Stimulated activated CD4-positive, alpha-beta T cell treated with anti-CD3 and anti-CD28 coated beads, Interleukin-4, amount 100 ng/mL, for 1 hour (primary cell): ENCODE data around the gene DPH3.

Source experiments
- DNase-seq: peaks from one replicate; pipeline ENCODE4 v3.0.0-alpha.2; 2020

Gene DPH3

DNA sequence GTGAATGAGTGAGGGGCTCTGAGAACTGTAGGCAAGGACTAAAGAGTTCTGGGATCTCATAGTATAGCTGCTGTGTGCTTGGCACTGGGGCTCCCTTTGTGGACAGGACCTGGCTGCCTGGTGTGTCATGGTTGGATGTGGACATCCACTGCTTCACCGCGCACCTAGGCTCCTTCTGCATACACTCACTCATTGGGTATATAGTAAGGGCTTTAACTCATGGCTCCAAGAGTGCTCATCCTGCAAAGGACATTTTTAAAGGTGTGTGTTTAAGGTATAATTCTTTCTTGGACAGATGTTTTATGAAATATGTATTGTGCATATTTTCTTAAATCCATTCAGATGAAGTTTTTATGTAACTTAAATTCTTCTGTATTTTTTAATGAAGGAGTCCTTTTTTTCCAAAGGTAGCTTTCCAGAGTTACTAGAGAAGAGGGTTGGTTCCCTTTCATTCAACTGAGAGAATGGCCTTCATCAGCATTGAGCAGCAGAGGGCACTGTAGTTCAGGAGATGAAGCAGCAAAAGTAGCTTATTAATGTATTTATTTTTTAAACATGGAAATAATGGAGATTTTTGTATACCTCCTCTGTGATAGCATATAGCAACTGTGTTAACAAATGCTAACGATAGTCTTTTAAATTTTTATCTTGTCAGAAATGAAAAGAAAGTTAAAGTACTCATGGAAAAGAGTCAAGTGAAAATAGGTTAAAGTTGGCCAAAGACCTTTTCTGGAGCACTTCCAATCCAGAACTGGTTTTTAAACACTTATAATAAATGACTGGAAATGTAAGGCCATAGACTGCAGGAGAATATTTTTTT is 25.5 kb upstream of the DPH3 start:
- peak; percentile 47 for DNase-seq

DNA sequence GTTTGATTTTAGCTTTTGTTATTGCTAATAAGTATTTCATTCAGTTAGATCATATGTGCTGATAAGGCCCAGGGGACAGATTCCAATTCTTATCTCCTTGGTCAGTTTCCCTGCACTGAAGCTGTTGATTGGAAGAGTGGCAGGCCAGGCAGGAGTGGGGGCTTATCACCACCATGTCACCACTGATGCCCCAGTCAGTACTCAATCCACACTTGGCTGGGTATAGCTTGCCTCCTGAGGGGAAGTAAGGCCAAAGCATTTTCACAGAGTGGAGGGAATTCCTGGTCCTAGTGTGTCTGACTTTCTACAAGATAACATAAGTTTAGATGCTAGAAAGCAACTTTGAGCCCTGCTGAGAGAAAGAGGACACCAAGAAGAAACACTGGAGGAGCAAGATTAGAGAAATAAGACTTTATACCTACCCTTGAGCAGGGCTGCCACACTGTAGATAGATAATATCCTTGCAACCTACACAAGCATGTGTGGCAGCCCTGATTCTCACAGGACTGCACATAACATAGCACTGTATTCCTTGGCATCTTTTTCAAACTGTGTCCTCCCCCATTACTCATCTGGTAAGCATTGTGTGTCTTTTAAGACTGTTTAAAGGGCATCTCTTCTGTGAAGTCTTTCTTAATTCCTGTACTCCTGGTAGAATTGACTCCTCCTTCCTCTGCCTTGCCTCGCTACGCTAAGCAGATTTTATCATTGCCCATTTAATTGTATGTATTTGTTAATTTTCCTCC is 24.6 kb upstream of the DPH3 start:
- no peak for DNase-seq

DNA sequence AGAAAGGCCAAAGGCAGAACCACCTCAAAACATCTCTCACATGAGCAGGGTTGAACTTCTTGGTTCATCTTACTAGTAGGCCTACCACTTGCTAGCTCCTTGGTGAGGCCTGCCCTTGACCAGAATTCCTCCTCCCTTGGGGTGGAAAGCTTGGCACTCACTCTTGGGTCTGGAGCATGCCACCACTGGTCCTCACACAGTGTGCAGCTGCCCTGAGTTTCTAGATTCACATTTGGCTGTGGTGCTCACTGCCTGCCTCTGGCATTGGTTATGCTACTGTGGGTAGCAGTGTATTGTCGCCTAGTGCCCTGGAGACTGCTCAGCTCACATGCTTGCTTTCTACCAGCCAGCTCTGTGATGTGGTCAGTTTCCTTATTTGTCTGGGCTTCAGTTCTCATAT is 23.9 kb upstream of the DPH3 start:
- DNase-seq, result no peak

DNA sequence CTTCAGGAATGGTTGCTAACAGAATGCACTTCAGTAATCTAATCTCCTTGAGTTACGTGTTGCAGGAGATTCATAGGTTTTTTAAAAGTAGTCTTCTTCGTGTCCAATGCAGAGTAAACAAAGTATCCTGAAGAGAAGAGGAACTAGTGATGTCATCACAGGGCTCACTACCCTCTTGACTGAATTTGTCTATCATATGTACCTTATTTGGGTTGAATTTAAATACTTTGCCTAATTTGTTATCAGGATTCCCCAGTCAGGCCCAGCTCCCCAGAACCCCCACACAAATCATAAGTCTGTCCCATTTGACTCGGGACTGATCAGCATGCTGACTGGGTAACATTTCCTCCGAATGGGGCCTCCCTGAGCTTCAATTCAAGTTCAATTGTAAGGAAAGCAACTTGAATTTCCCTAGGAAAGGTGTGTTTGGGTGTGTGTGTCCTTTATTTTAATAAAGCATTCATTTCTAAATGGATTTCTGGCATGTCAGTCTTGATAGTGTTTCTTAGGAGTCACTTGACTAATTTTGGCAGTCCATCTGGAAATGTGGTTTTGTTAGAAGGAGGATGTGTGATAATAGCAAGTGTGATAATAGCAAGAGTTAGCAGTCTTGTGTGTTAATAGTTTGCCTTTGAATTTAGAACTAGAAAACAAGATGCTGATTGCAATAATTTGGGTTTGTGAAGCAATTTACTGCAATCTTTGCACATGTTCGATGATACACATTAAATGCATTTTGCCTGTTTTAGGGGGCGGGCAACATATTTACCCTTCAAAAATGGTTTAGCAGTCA is 22.2 kb upstream of the DPH3 start:
- DNase-seq, result no peak

DNA sequence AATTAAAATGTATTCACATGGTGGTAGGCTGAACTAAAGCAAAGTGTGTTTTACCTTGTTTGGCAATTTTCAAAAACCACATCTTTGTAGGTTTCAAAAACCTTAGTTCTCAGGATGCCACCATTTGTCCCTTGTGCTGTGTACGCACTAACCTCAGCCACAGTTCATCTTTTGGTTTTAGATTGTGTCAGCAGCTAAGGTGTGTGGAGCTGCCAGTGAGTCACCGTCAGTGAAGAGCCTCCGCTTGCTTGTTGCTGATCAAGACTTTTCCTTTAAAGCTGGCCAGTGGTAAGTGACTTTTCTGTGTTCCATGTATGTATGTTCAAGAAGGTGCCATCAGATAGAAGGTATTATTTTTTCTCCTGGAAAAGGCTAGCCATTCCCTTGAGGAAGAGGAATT is 21.4 kb upstream of the DPH3 start:
- DNase-seq, result peak; percentile 63

DNA sequence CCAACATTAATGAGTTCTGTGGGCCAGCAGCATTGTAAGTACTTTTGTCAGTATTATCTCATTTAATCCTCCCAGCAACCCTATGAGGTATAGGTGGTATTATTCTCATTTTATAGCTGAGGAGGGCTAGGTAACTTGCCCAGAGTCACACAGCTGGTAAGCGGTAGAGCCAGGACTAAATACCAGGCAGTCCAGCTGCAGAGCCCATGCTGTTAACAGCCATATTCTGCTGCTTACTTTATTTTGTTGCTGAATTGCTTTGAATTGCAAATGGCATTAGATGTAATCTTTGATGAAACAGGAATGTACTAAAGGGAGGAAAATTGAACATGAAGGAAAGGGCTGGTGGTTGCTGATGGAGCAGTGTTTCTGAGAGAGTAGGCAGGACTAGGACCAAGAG is 19.9 kb upstream of the DPH3 start:
- no peak for DNase-seq

DNA sequence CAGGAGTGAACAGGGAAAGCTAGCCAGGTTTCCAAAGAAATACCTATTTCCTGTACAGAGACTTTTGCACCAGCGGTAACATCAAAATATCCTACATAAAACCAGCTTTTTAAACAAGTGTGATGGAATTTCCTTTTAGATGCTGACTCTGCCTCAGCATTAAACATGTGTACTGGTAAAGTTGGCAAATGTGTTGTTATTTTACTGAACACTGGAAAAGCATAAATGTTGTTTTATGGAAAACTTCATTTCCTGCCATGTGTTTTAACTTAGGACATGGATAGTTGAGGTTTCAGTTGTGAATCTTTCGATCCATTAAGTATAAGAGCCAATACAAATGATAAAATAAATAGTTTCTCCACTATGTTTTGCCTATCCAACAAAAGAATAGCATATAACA is 15.9 kb upstream of the DPH3 start:
- no peak for DNase-seq

DNA sequence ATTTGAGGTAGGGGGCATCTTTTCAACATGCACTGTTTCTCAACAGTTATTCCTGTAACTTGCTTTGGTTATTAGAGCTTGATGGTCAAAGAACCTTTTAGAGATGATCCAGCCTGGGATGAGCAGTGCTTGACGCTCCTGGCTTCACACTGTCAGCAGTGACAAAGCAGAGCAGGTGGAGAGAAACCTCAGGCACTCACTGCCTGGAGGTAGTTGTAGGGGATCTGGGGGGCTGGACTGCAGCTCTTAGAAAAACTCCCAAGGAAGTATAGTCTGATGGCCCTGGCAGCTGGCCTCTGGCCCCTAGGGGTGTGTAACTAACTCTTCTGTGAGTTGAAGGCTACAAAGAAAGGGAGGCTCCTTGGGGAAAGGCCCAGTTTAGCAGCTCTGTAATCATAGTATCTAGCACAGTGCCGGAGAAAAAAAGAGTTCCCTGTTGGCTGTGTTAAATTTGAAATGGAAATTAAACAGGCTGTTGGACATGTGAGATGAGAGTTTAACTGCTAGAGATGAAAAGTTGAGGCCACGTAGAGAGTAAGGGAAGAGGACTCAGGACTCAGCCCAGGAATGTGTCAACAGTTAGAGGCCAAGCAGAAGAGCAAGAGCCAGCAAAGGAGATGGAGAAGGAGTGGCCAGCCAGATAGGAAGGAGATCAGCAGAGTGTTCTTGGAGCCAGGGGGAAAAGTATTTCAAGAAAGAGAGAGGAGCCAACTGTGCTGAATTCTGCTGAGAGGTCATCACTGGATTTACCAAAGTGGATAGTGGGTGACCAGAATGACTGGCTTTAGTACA is 14.5 kb upstream of the DPH3 start:
- no peak for DNase-seq

DNA sequence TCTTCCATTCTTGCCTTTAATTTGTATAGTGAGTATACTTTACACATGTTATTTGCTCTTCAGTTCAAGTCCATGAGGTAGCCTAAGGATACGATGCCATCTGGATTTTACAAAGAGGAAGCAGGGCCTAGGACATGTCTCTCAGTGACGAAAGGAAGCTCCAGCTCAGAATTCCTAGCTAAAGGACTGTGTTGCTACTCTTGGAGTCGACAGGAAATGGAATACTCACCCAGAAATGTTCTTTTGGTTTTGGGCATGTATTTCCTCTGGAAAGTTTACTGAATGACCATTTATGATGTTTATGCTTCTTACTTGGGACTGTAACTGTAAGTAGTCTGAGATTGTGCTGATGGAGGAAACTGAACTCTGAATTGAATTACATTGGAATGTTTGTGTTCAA is 12.7 kb upstream of the DPH3 start:
- DNase-seq, result no peak

DNA sequence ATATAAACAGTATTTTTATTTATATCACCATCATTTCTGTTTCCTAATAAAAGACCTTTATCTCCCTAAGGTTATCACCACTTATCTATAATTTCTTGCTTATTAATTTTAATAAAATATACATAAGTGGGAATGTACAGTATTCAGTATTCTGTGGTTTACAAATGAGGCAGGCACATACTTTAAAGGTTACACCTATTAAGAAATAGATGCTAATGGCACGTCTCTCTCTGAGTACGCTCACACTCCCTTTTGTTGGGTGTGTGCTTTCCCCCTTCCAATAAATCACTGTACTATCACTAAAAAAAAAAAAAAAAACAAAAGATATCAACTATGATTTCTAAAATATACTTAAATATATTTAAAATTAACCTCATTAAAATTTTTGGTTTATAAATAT is 9.1 kb upstream of the DPH3 start:
- DNase-seq, result no peak

DNA sequence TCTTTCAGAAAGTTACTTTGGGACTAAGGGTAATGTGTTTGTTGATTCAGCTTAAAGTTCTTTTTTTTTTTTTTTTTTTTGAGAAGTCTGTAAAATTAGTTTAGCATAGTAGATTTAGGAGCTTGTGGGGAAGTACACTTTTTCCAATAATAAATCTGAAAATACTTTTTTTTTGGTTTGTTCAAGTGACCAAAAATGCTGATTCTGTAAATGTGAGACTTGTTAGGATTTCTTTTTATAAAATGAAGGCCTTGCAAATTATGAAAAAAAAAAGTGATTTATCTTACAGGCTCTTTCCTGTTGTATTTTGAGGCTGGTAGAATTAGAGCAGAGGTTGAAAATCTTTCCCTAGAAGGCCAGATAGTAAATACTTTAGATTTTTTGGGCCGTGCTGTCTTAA is 7.8 kb upstream of the DPH3 start:
- no peak for DNase-seq

DNA sequence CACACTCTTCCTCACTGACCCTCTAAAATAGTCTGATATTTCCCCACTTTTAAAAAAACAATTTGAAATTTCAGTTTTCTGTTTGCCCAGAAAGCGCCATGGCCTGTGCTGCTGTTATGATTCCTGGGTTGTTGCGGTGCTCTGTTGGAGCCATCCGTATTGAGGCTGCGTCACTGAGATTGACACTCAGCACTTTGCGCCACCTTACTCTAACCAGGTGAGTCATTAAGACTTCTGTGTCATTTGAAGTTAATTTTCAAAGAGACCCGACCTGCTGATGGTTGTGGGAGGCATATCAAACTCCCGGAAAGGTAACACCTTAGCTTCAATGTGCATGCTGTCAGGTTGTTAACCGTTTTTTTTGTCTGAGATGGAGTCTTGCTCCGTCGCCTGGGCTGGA is 6.1 kb upstream of the DPH3 start:
- no peak for DNase-seq

DNA sequence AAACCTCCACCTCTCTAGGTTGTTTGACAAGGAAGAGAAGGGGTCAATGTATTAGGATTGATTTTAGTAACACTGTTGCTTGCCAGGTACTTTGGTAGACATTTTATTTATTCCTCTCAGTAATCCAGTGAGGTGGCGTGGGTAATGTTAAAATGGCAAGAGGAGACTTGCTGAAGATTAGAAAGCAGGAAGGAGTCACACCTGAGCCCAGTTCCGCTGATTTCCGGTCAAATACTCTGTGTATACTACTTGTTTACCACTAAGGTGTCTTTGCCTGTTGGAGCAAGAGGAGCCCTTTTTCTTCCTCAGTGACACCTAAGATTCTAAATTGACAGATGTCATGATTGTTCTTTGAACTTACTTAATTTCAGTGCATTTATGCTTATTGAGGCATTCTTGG is 2.0 kb upstream of the DPH3 start:
- DNase-seq, result no peak

DNA sequence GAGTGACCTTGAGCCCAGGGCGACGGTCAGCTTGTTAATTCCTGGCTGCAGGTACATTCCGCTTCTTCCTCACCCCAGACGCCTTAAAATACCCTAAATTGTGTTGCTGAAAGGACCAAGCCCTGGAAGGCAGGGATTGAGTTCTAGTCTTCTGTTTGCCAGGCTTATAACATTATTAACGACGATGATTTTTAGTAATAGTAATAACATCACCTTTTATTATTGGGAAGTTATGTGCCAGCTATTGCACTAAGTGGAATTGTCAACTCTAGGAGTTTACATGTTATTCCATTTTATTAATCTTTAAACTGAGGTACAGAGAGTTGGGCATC is 678 bp upstream of the DPH3 start:
- DNase-seq, result no peak

DNA sequence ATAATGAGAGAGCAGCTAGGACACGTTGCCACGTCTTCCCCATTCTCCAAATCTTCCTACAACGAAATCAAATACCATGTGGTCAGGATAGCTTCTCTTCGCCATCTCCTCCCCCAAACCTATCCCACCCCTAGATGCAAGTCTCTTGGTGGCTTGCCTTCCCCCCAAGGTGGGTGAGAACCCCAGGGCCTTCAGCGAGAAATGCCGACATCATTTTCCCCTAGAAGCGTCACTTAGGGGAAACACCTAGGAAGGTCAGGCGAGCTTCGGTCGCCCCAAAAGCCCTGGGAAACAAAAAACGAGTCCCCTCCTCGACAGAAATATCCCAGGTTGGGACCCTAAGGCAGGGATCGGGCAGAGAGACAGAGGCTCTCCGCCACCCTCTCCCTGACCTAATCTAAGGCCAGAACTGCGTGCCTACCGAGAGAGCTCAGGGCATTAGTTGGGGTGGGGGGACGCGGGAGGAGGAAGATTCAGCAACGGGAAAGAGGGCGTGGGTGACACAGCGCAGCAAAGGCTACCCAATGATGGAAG is 502 bp downstream of the DPH3 start:
- DNase-seq, result no peak

DNA sequence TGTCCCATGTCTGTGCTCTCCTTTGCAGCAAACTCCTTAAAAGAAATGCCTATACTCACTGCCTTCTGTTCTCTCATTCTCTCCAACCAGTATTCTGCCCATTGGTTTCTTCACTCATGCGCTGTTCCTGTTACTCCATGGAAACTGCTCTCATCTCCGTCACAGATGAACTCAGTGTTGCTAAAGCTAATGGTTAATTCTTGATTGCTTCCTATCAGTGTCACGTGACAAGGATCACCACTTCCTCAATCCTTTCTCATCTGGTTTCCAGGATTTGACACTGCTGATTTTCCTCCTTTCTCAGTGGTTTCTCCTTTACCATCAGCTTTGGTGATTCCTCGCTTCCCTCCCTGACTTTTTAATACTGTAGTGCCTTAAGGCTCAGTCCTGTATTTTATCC is 2.6 kb downstream of the DPH3 start:
- DNase-seq, result no peak

DNA sequence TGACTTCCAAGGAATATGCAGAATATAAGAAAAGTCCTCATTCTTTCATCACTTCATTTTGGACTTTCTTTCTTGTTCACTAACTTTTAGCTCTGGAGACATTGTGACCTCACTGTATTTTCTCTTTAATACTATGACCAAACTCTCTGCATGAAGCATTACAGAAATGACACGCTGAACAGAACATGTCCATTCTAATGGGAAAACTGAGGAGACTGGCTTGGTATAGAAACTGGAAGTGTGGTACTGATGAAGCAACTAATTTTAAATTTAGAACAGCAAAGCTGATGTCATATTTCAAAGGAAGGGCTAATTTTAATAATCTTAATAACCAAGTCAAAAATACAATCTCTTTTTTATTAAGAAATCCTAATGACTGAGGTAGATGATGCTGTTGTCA is 4.7 kb downstream of the DPH3 start:
- DNase-seq, result no peak

DNA sequence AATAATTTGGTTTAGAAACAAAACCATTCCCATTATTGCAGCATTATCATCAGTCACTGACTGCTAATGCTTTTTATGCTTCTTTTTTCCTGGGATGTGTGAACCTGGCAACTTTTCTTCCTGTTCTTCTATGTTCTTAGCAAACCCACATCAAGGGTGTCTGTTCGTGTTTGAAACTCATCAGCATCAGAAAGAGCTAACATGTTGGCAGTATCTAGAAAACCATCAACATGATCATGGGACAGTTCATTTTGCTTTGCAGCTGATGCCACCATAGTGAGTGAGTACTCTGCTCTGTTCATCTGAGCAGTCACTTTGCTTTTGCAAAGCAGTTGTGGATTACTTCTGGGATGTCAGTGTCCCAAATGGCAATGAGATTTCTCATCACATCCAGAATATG is 5.9 kb downstream of the DPH3 start:
- DNase-seq, result no peak

DNA sequence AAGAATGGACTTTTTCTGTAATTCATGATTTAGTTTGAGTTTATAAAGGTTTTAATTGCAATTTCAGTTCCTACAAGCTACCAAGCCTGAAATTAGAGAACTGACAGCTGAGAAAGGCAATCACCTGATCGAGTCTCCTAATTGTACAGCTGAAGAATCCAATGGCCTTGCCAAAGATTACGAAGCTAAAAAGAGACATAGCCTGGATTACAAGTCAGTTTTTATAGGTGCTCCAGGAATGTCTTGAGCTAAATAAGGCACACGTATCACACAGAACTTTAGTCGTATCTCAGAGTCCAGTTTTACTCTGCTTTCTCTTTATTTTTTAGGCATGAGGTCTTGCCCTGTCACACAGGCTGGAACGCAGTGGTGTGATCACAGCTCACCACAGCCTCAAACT is 6.6 kb downstream of the DPH3 start:
- no peak for DNase-seq

DNA sequence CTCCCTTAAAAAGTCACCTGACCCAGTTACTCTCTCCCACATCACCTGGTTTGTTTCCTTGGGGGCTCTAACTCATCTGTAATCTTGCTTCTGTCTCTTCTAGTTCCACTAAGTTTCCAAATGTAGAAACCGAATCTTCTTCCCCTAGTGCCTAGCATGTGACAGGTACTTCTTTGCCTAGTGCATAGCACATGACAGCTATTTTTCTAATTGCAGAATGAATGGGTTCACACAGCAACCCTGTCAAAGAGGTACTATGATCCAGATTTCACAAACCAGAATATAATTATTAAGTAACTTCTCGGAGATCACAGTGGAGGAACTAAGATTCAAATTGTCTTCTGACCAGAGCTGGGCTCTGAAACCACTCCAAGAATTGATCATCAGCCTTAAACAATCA is 7.4 kb downstream of the DPH3 start:
- DNase-seq, result no peak

DNA sequence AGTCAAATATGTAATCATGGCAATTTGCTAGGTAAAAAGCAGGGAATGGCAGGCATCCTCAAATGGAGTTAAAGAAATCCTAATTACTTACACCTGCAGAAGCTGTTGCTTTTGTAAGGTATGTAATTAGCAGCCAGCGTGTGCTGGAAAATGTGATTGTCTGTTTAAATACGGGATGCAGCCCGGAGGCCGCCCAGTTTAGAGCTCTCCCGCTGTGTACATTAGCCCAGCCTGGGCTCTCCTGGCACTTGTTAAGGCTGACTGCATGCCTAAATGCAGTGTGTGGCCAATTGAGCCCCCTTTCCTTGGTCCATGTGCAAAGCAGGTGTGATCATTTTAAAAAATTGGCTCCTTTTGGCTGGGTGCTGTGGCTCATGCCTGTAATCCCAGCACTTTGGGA is 9.0 kb downstream of the DPH3 start:
- no peak for DNase-seq

DNA sequence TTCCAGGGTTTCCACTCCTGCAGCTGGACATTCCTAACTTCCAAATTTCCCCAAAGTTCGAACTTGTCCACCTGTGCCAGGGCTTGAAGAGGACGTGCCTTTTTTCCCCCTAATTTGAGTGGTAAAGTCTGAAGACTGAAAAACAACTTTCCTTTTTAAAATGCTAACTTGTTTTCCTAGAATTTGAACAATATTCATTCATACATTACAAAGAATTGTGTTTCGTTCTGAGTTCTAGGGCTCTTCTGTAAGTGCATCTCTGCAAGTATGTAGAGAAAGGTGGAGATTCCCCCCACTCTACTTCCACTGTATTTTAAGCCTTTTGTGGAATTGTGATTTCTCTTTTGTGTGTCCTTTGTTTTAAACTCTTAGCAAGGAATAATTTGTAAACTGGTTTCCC is 9.4 kb downstream of the DPH3 start:
- no peak for DNase-seq

DNA sequence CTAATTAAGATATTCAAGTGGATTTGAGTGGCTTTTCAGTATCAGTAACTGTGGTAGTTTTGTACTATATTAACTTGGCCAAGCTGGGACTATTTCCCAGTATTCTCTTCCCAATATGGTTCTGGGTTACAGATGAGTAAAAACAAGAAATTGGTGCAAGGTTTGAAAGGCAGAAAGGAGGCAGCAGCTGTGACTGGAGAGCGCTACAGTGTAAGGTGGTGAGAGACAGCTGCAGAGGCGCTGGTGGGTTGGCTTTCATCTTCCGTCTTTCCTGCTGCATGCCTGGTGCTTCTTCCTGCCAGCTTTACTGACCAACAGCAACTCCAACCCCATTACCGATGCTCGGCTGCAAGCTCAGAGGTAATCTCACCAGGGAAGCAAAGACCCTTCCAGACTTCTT is 9.8 kb downstream of the DPH3 start:
- DNase-seq, result no peak
